GM19324 (cell line): ENCODE data around the gene MGMT.

Experiments
- ATAC-seq: cut with Tn5 transposase; IDR thresholded peaks from one replicate; pipeline ENCODE4 v1.9.1; 2021; ENCODE audit warnings: mild to moderate bottlenecking, moderate library complexity; ENCODE audit not compliant: unreplicated experiment, low FRiP score

The MGMT gene

GRCh38 chr10:129718548-129719414 is 251.7 kb downstream of the MGMT start:
- ATAC-seq = no peak

GRCh38 chr10:129719415-129719739 is 252.3 kb downstream of the MGMT start:
- no peak for ATAC-seq

GRCh38 chr10:129719889-129720590 is 253.0 kb downstream of the MGMT start:
- ATAC-seq = no peak

- no peak for ATAC-seq
These were observed 258.0 kb downstream of the MGMT start for GRCh38 chr10:129725011-129725410.

- ATAC-seq = no peak
These were observed 258.4 kb downstream of the MGMT start for GRCh38 chr10:129725482-129725881.

GRCh38 chr10:129725890-129726631 is 259.0 kb downstream of the MGMT start:
- ATAC-seq = no peak

GRCh38 chr10:129727071-129727470 is 260.0 kb downstream of the MGMT start:
- ATAC-seq = no peak

GRCh38 chr10:129727495-129727894 is 260.5 kb downstream of the MGMT start:
- ATAC-seq = no peak

GRCh38 chr10:129728246-129728820 is 261.3 kb downstream of the MGMT start:
- no peak for ATAC-seq

GRCh38 chr10:129728905-129729795 is 262.1 kb downstream of the MGMT start:
- no peak for ATAC-seq

- no peak for ATAC-seq
These were observed 263.4 kb downstream of the MGMT start for GRCh38 chr10:129730272-129730992.

- no peak for ATAC-seq
These were observed 263.9 kb downstream of the MGMT start for GRCh38 chr10:129730993-129731325.

- no peak for ATAC-seq
These were observed 273.7 kb downstream of the MGMT start for GRCh38 chr10:129740532-129741279.

- no peak for ATAC-seq
These were observed 274.4 kb downstream of the MGMT start for GRCh38 chr10:129741280-129741977.

- no peak for ATAC-seq
These were observed 275.1 kb downstream of the MGMT start for GRCh38 chr10:129741978-129742741.

GRCh38 chr10:129742742-129743550 is 275.9 kb downstream of the MGMT start:
- no peak for ATAC-seq

- ATAC-seq = no peak
These were observed 276.7 kb downstream of the MGMT start for GRCh38 chr10:129743738-129744133.
